Stimulated activated CD4-positive, alpha-beta T cell treated with anti-CD3 and anti-CD28 coated beads, Interleukin-12 subunit alpha, Interleukin-12 subunit beta, amount 100 ng/mL, for 48 hours (primary cell): Measurements from ENCODE around the gene OBP2B.
"Not testable (repeated sequence)": the region's sequence is repeated elsewhere in the genome, so short reads cannot be mapped to it uniquely, and the experiment has no call there.

Source experiments
- DNase-seq, 3 donors: peaks; one replicate each; pipeline ENCODE4 v3.0.0-alpha.2; 2020; ENCODE audit warnings: low read depth in 2 of 3, low spot score in 1 of 3

The OBP2B gene

GRCh38 chr9:133202688-133203453, 6.2 kb downstream of the OBP2B start:
- no peak for DNase-seq

- no peak for DNase-seq
These were observed 6.9 kb downstream of the OBP2B start for GRCh38 chr9:133202145-133202513.

DNA sequence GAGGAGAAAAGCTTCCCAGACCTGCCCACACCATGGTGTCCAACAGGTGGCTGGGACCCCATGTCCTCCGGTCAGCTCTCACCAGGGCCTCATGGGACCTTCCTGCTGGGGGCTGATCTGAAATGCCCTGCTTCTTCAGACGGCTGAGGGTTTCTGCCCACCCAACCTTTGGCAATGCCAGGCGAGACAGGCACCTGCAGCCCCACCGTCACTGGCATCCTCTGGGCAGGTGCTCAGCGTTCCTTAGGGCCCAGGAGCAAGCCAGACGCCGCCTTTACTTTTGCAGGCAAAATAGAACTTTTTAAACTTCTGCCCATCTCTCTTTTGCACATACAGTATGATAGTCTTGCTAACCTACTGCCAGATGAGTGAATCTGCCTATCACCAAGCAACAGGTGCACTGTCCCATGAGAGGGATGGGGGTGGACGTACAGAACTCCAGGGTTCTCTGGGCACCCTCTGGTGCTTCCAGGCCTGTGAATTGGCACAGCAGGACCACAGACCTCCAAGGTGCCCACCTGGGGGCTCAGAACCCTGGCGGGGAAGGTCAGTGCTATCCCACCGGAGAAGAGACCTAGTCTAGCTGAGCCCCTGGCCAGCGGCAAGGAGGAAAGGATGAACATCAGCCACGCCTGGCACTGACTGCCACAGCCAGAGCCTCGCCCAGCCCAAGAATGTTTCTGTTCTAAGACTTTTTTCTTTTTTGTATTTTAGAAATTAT, 7.5 kb downstream of the OBP2B start:
- no peak for DNase-seq

GRCh38 chr9:133200631-133201030, 8.4 kb downstream of the OBP2B start:
- no peak for DNase-seq

DNA sequence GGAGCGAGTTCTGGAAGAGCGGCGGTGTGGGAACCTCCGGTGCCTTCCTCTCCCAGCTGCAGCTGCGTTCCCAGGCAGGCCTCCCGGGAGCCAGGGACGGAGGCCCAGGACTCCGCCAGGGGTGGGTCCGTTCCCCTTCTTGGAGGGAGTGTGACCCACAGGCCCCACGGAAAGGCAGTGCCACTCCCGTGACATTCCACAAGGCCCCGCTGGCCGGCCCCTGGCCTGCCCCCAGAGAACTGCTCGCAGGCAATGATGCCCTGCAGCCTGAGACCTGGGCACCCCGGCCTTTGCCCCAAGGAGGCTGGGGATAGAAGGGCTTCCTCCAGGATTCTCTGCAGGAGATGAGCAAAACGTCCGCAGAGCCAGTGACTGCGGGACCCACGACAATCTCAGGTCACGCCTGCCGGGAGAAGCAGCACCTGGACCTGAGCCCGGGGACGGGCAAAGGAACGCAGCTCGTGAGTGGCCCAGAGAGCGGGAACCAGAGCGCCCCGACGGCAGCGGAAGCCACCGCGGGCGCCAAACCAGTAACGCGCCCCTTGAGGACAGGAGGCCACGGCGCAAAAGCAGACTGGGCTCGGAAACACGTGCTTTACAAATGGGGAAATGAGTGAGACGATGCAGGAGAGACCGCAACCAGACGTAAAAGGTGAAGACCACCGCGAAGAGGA, 9.3 kb downstream of the OBP2B start:
- peak in 2 of 3 donors; percentile 25 to 36 for DNase-seq

DNA sequence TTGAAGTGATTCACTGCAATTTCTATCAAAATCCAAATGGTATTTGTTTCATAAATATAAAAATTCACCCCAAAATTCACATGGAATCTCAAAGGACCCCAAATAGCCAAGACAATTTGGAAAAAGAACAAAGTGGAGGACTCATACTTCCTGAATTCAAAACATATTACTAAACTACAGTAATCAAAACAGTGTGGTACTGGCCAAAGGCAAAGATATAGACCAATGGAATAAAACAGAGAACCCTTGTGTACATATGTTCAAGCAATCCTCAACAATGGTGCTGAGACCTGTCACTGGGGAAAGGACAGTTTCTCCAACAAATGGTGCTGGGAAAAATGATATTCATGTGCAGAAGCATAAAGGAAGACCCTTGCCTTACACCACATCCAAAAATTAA, 14.0 kb downstream of the OBP2B start:
- DNase-seq, result no peak

- DNase-seq, result no peak
These were observed 14.5 kb downstream of the OBP2B start for GRCh38 chr9:133194597-133194996.

- DNase-seq, result no peak
These were observed 17.1 kb downstream of the OBP2B start for GRCh38 chr9:133191989-133192388.

DNA sequence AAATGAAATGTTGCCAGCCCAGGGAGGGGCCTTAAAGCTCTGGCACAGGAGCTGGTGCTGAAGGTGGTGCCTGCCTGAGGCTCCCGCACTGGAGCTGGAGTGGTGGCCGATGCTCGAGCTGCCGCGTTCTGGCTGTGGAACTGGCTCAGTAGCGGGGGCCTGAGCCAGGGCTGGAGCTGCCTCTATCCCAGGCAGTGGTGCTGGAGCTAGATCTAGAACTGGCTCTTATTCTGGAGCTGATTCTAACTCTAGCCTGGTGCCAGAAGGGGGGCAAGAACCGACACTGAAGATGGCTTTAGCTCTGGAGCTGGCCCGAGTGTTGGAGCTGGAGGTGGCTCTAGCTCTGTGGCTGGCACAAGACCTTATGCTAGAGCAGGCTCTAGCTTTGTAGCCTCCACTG, 19.2 kb downstream of the OBP2B start:
- no peak for DNase-seq

GRCh38 chr9:133188843-133189180, 20.2 kb downstream of the OBP2B start:
- DNase-seq, result no peak

- no peak for DNase-seq
These were observed 20.8 kb downstream of the OBP2B start for GRCh38 chr9:133188006-133188842.

DNA sequence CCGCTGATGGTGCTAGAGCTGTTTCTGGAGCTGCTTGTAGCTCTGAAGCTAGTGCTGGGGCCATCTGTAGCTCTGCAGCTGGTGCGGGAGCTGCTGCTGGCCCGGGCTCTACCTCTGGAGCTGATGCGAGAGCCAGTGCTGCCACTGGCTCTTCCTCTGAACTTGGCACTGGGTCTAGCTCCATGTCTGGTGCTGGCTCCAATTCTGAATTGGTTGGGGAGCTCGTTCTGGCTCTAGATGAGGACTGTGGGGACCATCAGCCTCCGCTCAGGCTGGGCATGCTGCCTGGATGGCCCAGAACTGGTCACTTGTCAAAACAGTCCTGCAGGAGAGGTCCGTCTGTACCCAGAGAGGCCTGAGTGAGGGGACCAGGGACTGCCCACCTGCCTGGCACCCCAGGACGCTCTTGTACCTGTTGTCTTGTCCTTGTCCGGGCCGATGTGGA, 21.5 kb downstream of the OBP2B start:
- DNase-seq, result no peak

DNA sequence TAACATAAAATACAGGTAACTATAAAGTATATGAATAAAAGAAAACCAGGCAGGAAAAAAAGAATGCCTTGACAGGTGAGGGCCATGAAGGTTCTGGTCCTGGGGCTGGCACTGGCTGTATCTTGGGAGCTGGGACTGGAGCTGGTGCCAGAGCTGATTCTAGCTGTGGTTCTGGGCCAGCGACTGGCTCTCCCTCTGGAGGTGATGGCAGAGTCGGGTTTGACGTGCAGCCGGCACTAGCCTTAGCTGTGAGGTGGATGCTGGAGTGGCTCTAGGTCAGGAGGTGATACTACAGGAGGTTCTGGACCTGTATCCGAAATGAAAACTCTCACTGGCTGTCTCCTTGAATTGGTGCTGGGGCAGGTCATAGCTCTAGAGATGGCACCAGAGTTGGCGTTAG, 22.3 kb downstream of the OBP2B start:
- DNase-seq, result no peak

GRCh38 chr9:133184971-133185370, 24.1 kb downstream of the OBP2B start:
- DNase-seq, result peak; percentile 22 to 55 (median 40)

- DNase-seq, result no peak
These were observed 26.9 kb downstream of the OBP2B start for GRCh38 chr9:133182151-133182550.

GRCh38 chr9:133181561-133181960, 27.5 kb downstream of the OBP2B start:
- DNase-seq, result no peak

DNA sequence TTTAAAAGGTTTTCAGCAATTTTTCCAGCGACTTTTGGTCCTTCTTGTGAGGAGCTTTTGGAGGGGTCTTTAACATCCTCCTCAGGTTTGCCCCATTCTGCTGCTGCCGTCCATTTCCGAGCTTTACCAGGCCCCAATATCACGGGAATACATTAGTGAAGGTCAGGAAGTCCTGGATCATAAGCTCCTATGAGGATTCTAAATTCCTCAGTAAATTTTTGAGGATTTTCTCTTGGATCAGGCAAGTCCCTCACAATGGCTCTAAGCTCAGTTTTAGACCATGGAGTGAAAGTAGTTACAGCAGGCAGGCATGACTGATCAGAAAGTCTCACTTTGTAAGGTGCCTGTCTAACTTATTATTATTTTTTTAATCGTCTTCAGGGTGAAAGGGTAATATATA, 28.1 kb downstream of the OBP2B start:
- DNase-seq, result no peak

DNA sequence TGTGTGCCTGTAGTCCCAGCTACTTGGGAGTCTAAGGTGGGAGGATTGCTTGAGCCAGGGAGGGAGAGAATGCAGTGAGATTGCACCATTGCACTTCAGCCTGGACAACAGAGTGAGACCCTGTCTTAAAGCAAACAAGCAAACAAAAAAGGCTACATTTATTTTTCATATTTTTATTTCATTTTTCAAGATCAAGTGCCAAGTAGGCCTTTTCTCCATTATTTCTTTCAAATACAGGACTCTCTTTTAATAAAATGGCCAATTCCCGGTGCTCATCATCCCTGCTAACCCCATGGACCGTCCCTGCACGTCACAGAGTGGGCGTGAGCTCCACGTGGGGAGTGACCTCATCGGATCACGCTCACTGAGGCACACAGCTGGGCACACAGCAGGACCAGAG, 36.0 kb downstream of the OBP2B start:
- no peak for DNase-seq

DNA sequence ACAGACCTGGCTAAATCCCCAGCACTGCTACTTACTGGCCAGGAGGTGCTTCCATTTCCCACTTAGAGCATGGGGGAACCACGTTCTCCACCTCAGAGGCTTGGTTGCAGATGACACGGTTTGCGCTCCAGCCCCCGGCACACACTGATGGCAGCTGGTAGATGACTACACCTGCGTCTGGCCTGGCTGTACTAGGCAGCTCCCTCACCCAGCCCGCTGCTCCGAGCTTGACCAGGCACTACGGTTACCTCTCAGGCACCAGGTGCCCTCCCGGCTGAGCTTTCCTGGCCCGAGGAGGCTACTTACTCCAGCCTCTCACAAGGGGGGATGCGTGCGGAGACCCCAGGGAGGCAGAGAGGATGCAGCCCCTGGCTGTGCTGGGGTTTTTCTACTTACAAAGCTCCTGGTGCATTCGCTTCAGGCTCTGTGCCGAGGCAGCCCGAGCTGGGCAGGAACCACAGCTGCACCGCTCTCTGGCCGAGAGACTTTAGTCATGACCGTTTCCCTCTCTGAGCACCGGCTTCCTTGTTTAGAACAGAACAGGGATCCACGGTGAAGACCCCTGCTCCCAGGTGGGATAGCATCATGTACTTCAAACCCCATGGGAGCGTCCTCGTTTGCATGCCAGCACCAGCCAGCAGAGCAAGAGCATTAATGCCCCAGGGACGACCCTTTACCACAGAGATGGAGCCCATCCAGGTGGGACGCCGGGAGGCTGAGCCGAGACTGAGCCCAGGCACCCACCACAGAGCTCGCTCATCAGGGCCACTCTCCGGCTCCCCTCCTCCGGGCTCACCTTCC, 37.7 kb downstream of the OBP2B start:
- no peak for DNase-seq

- DNase-seq, result no peak
These were observed 38.3 kb downstream of the OBP2B start for GRCh38 chr9:133170716-133171115.

DNA sequence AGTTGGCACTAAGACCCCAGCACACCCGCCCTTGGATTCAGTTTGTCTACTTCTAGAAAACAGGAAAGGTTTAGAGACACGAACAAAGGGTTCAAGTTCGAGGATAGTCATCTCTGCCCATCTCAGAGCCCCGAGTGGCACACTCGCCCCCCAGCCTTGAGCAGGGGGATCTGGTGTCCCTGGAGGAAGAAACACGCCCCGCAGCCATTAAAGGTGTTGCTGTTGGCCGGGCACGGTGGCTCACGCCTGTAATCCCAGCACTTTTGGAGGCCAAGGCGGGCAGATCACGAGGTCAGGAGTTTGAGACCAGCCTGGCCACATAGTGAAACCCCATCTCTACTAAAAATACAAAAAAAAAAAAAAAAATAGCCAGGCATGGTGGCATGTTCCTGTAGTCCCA, 39.4 kb downstream of the OBP2B start:
- not testable (repeated sequence) for DNase-seq
